Vagina (tissue), 2 donors: Measurements from ENCODE around the gene RICTOR.

Source experiments
- POLR2A ChIP-seq, 2 donors: fragments of 450-650 bp; IDR thresholded peaks; one replicate each; pipeline ENCODE4 v1.6.1; 2017; ENCODE audit warnings: antibody characterized with exemption in 2 of 2, mild to moderate bottlenecking in 2 of 2, moderate library complexity in 2 of 2
- TF ChIP-seq, protein P1 (sequence below), 3 experiments: fragments of 450-650 bp in 2 of 3; fragments of 200-600 bp in 1 of 3; sonication (generic) in 1 of 3; IDR thresholded peaks; one replicate each; pipeline ENCODE4 v1.5.1; 2017 to 2019; ENCODE audit warnings: antibody characterized with exemption in 3 of 3, mild to moderate bottlenecking in 2 of 3, moderate library complexity in 2 of 3

DNA sequence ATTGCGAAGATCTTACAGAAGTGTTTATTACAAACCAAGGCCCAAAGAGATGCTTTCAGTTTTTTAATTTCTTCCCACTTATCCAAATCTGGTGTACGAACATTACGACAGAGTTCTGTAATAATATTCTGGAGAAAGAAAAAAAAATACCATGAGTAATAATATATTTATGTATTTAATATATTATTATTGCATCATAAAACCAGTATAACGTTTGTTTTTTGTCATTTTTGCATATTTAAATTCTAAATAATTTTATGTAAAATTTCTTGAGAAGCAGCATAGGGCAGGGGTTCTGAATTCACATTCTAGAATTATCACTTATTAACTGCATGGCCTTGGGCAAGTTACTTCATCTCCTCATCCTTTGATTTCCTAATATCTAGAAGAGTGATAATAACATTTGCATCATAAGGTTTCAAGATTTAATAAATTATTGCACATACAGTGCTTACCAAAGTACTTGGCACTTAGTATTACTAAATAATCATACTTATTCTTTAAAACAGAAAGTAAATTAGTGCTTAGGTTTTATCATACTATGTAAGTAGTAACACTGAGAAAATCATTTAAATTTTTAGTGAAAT is 120.7 kb downstream of the RICTOR start:
- TF ChIP-seq, protein P1, sequence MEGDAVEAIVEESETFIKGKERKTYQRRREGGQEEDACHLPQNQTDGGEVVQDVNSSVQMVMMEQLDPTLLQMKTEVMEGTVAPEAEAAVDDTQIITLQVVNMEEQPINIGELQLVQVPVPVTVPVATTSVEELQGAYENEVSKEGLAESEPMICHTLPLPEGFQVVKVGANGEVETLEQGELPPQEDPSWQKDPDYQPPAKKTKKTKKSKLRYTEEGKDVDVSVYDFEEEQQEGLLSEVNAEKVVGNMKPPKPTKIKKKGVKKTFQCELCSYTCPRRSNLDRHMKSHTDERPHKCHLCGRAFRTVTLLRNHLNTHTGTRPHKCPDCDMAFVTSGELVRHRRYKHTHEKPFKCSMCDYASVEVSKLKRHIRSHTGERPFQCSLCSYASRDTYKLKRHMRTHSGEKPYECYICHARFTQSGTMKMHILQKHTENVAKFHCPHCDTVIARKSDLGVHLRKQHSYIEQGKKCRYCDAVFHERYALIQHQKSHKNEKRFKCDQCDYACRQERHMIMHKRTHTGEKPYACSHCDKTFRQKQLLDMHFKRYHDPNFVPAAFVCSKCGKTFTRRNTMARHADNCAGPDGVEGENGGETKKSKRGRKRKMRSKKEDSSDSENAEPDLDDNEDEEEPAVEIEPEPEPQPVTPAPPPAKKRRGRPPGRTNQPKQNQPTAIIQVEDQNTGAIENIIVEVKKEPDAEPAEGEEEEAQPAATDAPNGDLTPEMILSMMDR (IDR thresholded peaks at IDR 0.05) = no peak
- TF ChIP-seq POLR2A (IDR thresholded peaks at IDR 0.05) = no peak
